Endothelial cell of umbilical vein (primary cell): ENCODE data around the gene PCTP.

Experiments used
- CTCF ChIP-seq, 2 donors: IDR thresholded peaks; 1 replicate in 1 of 2; 2 replicates in 1 of 2; pipeline ENCODE4 v1.5.1; 2011; ENCODE audit warnings: low read length in 2 of 2, mild to moderate bottlenecking in 2 of 2, moderate library complexity in 2 of 2, control low read depth in 1 of 2, inconsistent platforms in 1 of 2, low read depth in 1 of 2; ENCODE audit not compliant: insufficient read depth in 1 of 2; ENCODE audit errors: extremely low read depth in 1 of 2
- EZH2 ChIP-seq: IDR thresholded peaks from 2 replicates; pipeline ENCODE4 v1.6.1; 2012; ENCODE audit warnings: borderline replicate concordance, low read depth, mild to moderate bottlenecking, moderate library complexity, low read length, inconsistent platforms; ENCODE audit not compliant: severe bottlenecking
- FOS ChIP-seq: IDR thresholded peaks from 2 replicates; pipeline ENCODE4 v1.6.1; 2011; ENCODE audit warnings: mild to moderate bottlenecking, low read length, moderate library complexity, borderline replicate concordance; ENCODE audit not compliant: insufficient read depth
- JUN ChIP-seq: IDR thresholded peaks from 2 replicates; pipeline ENCODE4 v1.6.1; 2011; ENCODE audit warnings: borderline replicate concordance, low read depth; ENCODE audit not compliant: insufficient read length, insufficient read depth
- MAX ChIP-seq: IDR thresholded peaks from 2 replicates; pipeline ENCODE4 v1.6.1; 2011; ENCODE audit not compliant: insufficient read depth, insufficient read length
- MYC ChIP-seq: IDR thresholded peaks from one replicate; pipeline ENCODE4 v1.6.1; 2011; ENCODE audit warnings: mild to moderate bottlenecking, low read depth, low read length
- POLR2A ChIP-seq: IDR thresholded peaks from 2 replicates; pipeline ENCODE4 v1.6.1; 2012; ENCODE audit warnings: low read depth, mild to moderate bottlenecking, control low read depth, low read length
- POLR2AphosphoS5 ChIP-seq: IDR thresholded peaks from 2 replicates; pipeline ENCODE4 v1.6.1; 2012; ENCODE audit warnings: low read depth, mild to moderate bottlenecking, control low read depth, low read length, moderate library complexity; ENCODE audit not compliant: insufficient read depth

- TF ChIP-seq CTCF (IDR thresholded peaks at IDR 0.05; ENCODE audit: extremely low read depth in 1 of 2, insufficient read depth in 1 of 2, low read depth in 1 of 2, low read length in 2 of 2) (no peak), POLR2A (no peak), MAX (no peak), POLR2AphosphoS5 (no peak), FOS (no peak), EZH2 (no peak), MYC (no peak), JUN (no peak)
Measured at GRCh38 chr17:55793272-55793671, 42.4 kb downstream of the PCTP start.
